Neuronal stem cell (in vitro differentiated cells): ENCODE data around the gene FAM222B.
"Not testable (repeated sequence)": the region's sequence is repeated elsewhere in the genome, so short reads cannot be mapped to it uniquely, and the experiment has no call there.

ENCODE experiments used
- DNase-seq: peaks from one replicate; pipeline ENCODE4 v3.0.0-alpha.2; 2013; ENCODE audit warnings: low spot score
- H2AFZ ChIP-seq: one replicate; pipeline ENCODE4 v1.6.1; 2013; ENCODE audit warnings: mild to moderate bottlenecking, low read length, inconsistent platforms
- H2AK5ac ChIP-seq: 2 replicates; pipeline ENCODE4 v1.6.1; 2013; ENCODE audit warnings: low read depth, mild to moderate bottlenecking, inconsistent platforms, low read length, moderate library complexity, mixed read lengths
- H2BK120ac ChIP-seq: 2 replicates; pipeline ENCODE4 v1.6.1; 2013; ENCODE audit warnings: low read depth, mild to moderate bottlenecking, inconsistent platforms, low read length, moderate library complexity, mixed read lengths
- H2BK12ac ChIP-seq: one replicate; pipeline ENCODE4 v1.6.1; 2013; ENCODE audit warnings: low read length, inconsistent platforms
- H2BK15ac ChIP-seq: 2 replicates; pipeline ENCODE4 v1.6.1; 2013; ENCODE audit warnings: mild to moderate bottlenecking, low read length, inconsistent platforms, mixed read lengths
- H2BK5ac ChIP-seq: one replicate; pipeline ENCODE4 v1.6.1; 2013; ENCODE audit warnings: inconsistent platforms, mild to moderate bottlenecking, low read length, moderate library complexity
- H3K14ac ChIP-seq: one replicate; pipeline ENCODE4 v1.6.1; 2013; ENCODE audit warnings: low read length, inconsistent platforms
- H3K18ac ChIP-seq: 2 replicates; pipeline ENCODE4 v1.6.1; 2013; ENCODE audit warnings: low read length, inconsistent platforms
- H3K23ac ChIP-seq: 2 replicates; pipeline ENCODE4 v1.6.1; 2013; ENCODE audit warnings: low read depth, mild to moderate bottlenecking, mixed read lengths, low read length, inconsistent platforms; ENCODE audit not compliant: poor library complexity
- H3K27ac ChIP-seq: replicated peaks from 3 replicates; pipeline ENCODE4 v1.5.1; 2013; ENCODE audit warnings: low read length, inconsistent platforms
- H3K27me3 ChIP-seq, 3 experiments: 2 replicates each; pipeline ENCODE4 v1.6.1; 2013; ENCODE audit warnings: low read length in 3 of 3, mild to moderate bottlenecking in 2 of 3, inconsistent platforms in 1 of 3, low read depth in 1 of 3, mixed read lengths in 1 of 3, moderate library complexity in 1 of 3; ENCODE audit not compliant: control insufficient read depth in 3 of 3, insufficient read depth in 3 of 3
- H3K36me3 ChIP-seq, 2 donors: replicated peaks in 1 of 2; 2 replicates each; pipeline ENCODE4 v1.6.1; 2013; ENCODE audit warnings: low read length in 2 of 2; ENCODE audit not compliant: control insufficient read depth in 2 of 2, insufficient read depth in 2 of 2
- H3K4ac ChIP-seq: 2 replicates; pipeline ENCODE4 v1.6.1; 2013; ENCODE audit warnings: inconsistent platforms, mild to moderate bottlenecking, low read length, moderate library complexity
- H3K4me1 ChIP-seq, 2 donors: 1 replicate in 1 of 2; 2 replicates in 1 of 2; pipeline ENCODE4 v1.6.1; 2013; ENCODE audit warnings: low read length in 2 of 2, low read depth in 1 of 2; ENCODE audit not compliant: control insufficient read depth in 2 of 2, insufficient read depth in 1 of 2
- H3K4me2 ChIP-seq: one replicate; pipeline ENCODE4 v1.6.1; 2013; ENCODE audit warnings: mild to moderate bottlenecking, low read length, inconsistent platforms; ENCODE audit not compliant: insufficient read depth, poor library complexity, severe bottlenecking
- H3K4me3 ChIP-seq, 2 donors: 2 replicates each; pipeline ENCODE4 v1.5.1; 2013; ENCODE audit warnings: low read length in 2 of 2, mild to moderate bottlenecking in 2 of 2, inconsistent platforms in 1 of 2, moderate library complexity in 1 of 2
- H3K79me1 ChIP-seq: one replicate; pipeline ENCODE4 v1.6.1; 2013; ENCODE audit warnings: low read depth, mild to moderate bottlenecking, inconsistent platforms, low read length, moderate library complexity
- H3K9ac ChIP-seq: one replicate; pipeline ENCODE4 v1.6.1; 2013; ENCODE audit warnings: mild to moderate bottlenecking, low read depth, low read length, inconsistent platforms; ENCODE audit not compliant: poor library complexity
- H3K9me3 ChIP-seq, 2 donors: replicated peaks in 1 of 2; 2 replicates each; pipeline versions ENCODE3 to v1.6.1; 2013; ENCODE audit warnings: low read length in 2 of 2, mild to moderate bottlenecking in 2 of 2, inconsistent platforms in 1 of 2, low read depth in 1 of 2, mixed read lengths in 1 of 2, moderate library complexity in 1 of 2; ENCODE audit not compliant: control insufficient read depth in 2 of 2, insufficient read depth in 1 of 2
- H4K8ac ChIP-seq: one replicate; pipeline ENCODE4 v1.6.1; 2013; ENCODE audit warnings: low read depth, mild to moderate bottlenecking, inconsistent platforms, low read length, moderate library complexity
- H4K91ac ChIP-seq: one replicate; pipeline ENCODE4 v1.6.1; 2013; ENCODE audit warnings: low read length, low read depth, mild to moderate bottlenecking, inconsistent platforms; ENCODE audit not compliant: poor library complexity
- WGBS, 2 donors: extraction: QIAGEN DNeasy Blood & Tissue Kit; methylation state at CpG; one replicate each; pipeline ENCODE4 v1.1.7; 2013; ENCODE audit warnings: missing lambda C conversion rate in 2 of 2, mixed read lengths in 1 of 2; ENCODE audit not compliant: insufficient read length in 2 of 2, insufficient replicate concordance in 1 of 2; ENCODE audit errors: extremely low coverage in 2 of 2; 5-methylcytosine and 5-hydroxymethylcytosine counted together

The FAM222B gene

GRCh38 chr17:28839221-28839620 is 3.4 kb downstream of the FAM222B start:
- Histone ChIP-seq H3K4ac (no peak overlapping the region), H2BK120ac (no peak overlapping the region), H3K4me1 (peaks cover 2 to 9% of the 10 kb centered on the region in 2 donors), H2AFZ (no peak overlapping the region), H4K91ac (no peak overlapping the region), H3K4me3 (no peak overlapping the region), H3K27me3 (no peaks in the 10 kb centered on the region), H3K23ac (no peak overlapping the region), H2AK5ac (no peak overlapping the region), H4K8ac (no peak overlapping the region), H3K27ac (no peak overlapping the region), H2BK5ac (no peak overlapping the region), H3K36me3 (peaks cover 0 to 10% of the 10 kb centered on the region in 2 donors), H3K4me2 (no peak overlapping the region), H3K9ac (no peak overlapping the region), H2BK15ac (no peak overlapping the region), H3K9me3 (no peaks in the 10 kb centered on the region), H3K14ac (no peak overlapping the region), H3K18ac (no peak overlapping the region), H3K79me1 (peaks cover 6% of the 10 kb centered on the region), H2BK12ac (no peak overlapping the region)
- DNase-seq, result no peak
- WGBS, 2 donors, result no CpG with 5 or more reads among the region's 2 CpGs

DNA sequence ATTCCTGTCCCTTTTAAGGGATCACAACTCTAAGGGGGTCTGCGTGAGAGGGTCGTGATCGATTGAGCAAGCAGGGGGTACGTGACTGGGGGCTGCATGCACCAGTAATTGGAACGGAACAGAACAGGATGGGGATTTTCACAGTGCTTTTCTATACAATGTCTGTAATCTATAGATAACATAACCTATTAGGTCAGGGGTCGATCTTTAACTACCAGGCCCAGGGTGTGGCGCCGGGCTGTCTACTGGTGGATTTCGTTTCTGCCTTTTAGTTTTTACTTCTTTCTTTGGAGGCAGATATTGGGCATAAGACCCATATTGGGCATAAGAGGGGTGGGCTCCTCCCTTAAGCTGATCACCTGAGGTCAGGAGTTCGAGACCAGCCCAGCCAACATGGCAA is 6.0 kb downstream of the FAM222B start:
- not testable (repeated sequence) for H4K91ac ChIP-seq, H2BK15ac ChIP-seq, DNase-seq, H3K9me3 ChIP-seq, H2BK5ac ChIP-seq, H3K27ac ChIP-seq, H3K79me1 ChIP-seq, H2BK12ac ChIP-seq, H2AK5ac ChIP-seq, H3K4ac ChIP-seq, H3K4me1 ChIP-seq, H3K23ac ChIP-seq, H2AFZ ChIP-seq, H3K4me2 ChIP-seq, H3K4me3 ChIP-seq, H3K9ac ChIP-seq, H3K18ac ChIP-seq, H2BK120ac ChIP-seq, H3K27me3 ChIP-seq, H3K14ac ChIP-seq, H4K8ac ChIP-seq
- no CpG with 5 or more reads among the region's 10 CpGs for WGBS, 2 donors
- H3K36me3 ChIP-seq, result peaks cover 0 to 26% of the 10 kb centered on the region in 2 donors

- Histone ChIP-seq H3K27ac (no peak overlapping the region), H3K27me3 (no peaks in the 10 kb centered on the region), H3K18ac (no peak overlapping the region), H3K23ac (no peak overlapping the region), H4K91ac (no peak overlapping the region), H2BK12ac (no peak overlapping the region), H3K4me3 (no peak overlapping the region), H3K9me3 (no peaks in the 10 kb centered on the region), H3K4ac (no peak overlapping the region), H3K9ac (no peak overlapping the region), H3K36me3 (peaks cover 0 to 32% of the 10 kb centered on the region in 2 donors), H3K14ac (no peak overlapping the region), H2BK120ac (no peak overlapping the region), H3K79me1 (peaks cover 3% of the 10 kb centered on the region), H3K4me2 (no peak overlapping the region), H2AK5ac (no peak overlapping the region), H2BK15ac (no peak overlapping the region), H4K8ac (no peak overlapping the region), H2AFZ (no peak overlapping the region), H3K4me1 (no peaks in the 10 kb centered on the region), H2BK5ac (no peak overlapping the region)
- no CpG with 5 or more reads among the region's 1 CpG for WGBS, 2 donors
- no peak for DNase-seq
Measured at GRCh38 chr17:28834420-28834819, 8.2 kb downstream of the FAM222B start.

GRCh38 chr17:28828294-28829040 is 14.1 kb downstream of the FAM222B start:
- no CpG with 5 or more reads among the region's 15 CpGs for WGBS, 2 donors
- H3K36me3 ChIP-seq, result peaks cover 0 to 26% of the 10 kb centered on the region in 2 donors
- no peak overlapping the region for H3K4me2 ChIP-seq
- H2BK12ac ChIP-seq, result no peak overlapping the region
- no peak overlapping the region for H3K4me3 ChIP-seq
- H3K79me1 ChIP-seq, result no peaks in the 10 kb centered on the region
- no peak overlapping the region for H2BK5ac ChIP-seq
- no peak overlapping the region for H3K4ac ChIP-seq
- no peak overlapping the region for H2BK15ac ChIP-seq
- no peak overlapping the region for H4K8ac ChIP-seq
- no peak overlapping the region for H3K18ac ChIP-seq
- no peak overlapping the region for H3K27ac ChIP-seq
- H2BK120ac ChIP-seq, result no peak overlapping the region
- no peak overlapping the region for H4K91ac ChIP-seq
- no peaks in the 10 kb centered on the region for H3K9me3 ChIP-seq
- H3K23ac ChIP-seq, result no peak overlapping the region
- no peaks in the 10 kb centered on the region for H3K4me1 ChIP-seq
- no peak overlapping the region for H2AK5ac ChIP-seq
- H2AFZ ChIP-seq, result no peak overlapping the region
- H3K14ac ChIP-seq, result no peak overlapping the region
- H3K27me3 ChIP-seq, result no peaks in the 10 kb centered on the region
- no peak overlapping the region for H3K9ac ChIP-seq
- DNase-seq, result no peak
